K562 (cell line): ENCODE measurements around the gene RNASE13. TPM values are rescaled to one million over a fixed set of nuclear protein-coding genes. Genes with fewer than 3 reads are reported as not detected.

Source experiments
- ARNT ChIP-seq, 2 experiments: fragments of 450-650 bp; IDR thresholded peaks; 2 replicates each; pipeline ENCODE4 v1.6.1; 2016; ENCODE audit warnings: mild to moderate bottlenecking in 1 of 2
- BHLHE40 ChIP-seq: IDR thresholded peaks from 2 replicates; pipeline ENCODE4 v1.6.1; 2011; ENCODE audit warnings: low read length, improper control_type of control experiment
- CBFA2T3 ChIP-seq: fragments of 450-650 bp; IDR thresholded peaks from 2 replicates; pipeline ENCODE4 v1.6.1; 2017
- CHD4 ChIP-seq: fragments of 200-600 bp; sonication (generic); IDR thresholded peaks from 3 replicates; pipeline ENCODE4 v1.6.1; 2012; ENCODE audit warnings: low read depth, mild to moderate bottlenecking, mixed read lengths, low read length, inconsistent platforms; ENCODE audit not compliant: insufficient read depth, insufficient replicate concordance, poor library complexity, severe bottlenecking
- CTCF ChIP-seq, 3 experiments: IDR thresholded peaks in 2 of 3; conservative IDR thresholded peaks in 1 of 3; 2 replicates each; pipeline ENCODE4 v1.5.1; 2011 to 2012; ENCODE audit warnings: low read length in 3 of 3, mild to moderate bottlenecking in 3 of 3, control low read depth in 2 of 3, improper control_type of control experiment in 1 of 3, inconsistent platforms in 1 of 3, low read depth in 1 of 3, mixed read lengths in 1 of 3, moderate library complexity in 1 of 3; ENCODE audit not compliant: insufficient read depth in 2 of 3
- DPF2 ChIP-seq: fragments of 450-650 bp; IDR thresholded peaks from 2 replicates; pipeline ENCODE4 v1.6.1; 2016
- FOSL1 ChIP-seq: fragments of 200-800 bp; sonication (Bioruptor generic); conservative IDR thresholded peaks from 2 replicates; pipeline ENCODE4 v1.6.1; 2016; ENCODE audit warnings: missing genetic modification characterization, missing compliant biosample characterization
- HIVEP1 ChIP-seq: fragments of 250-450 bp; sonication (Bioruptor Pico); IDR thresholded peaks from 2 replicates; pipeline ENCODE4 v1.4.0; 2020; ENCODE audit warnings: mild to moderate bottlenecking
- HMG20A ChIP-seq: fragments of 450-650 bp; formaldehyde crosslinking; conservative IDR thresholded peaks from 2 replicates; pipeline ENCODE4 v1.4.0; 2020; ENCODE audit warnings: mild to moderate bottlenecking, mixed read lengths
- HNRNPH1 ChIP-seq: fragments of 200-400 bp; formaldehyde crosslinking; optimal IDR thresholded peaks from 2 replicates; pipeline ENCODE3; 2017; ENCODE audit warnings: low read depth, mild to moderate bottlenecking, low read length, moderate library complexity
- IRF2 ChIP-seq: sonication (generic); formaldehyde crosslinking; IDR thresholded peaks from 2 replicates; pipeline ENCODE4 v1.8.1; 2022; ENCODE audit warnings: mild to moderate bottlenecking, missing genetic modification reagents
- MAFK ChIP-seq: IDR thresholded peaks from 2 replicates; pipeline ENCODE4 v1.6.1; 2011; ENCODE audit warnings: low read length, improper control_type of control experiment
- NFE2 ChIP-seq: IDR thresholded peaks from 2 replicates; pipeline ENCODE4 v1.6.1; 2014; ENCODE audit warnings: antibody characterized with exemption, low read depth
- NR2C1 ChIP-seq, 2 experiments: fragments of 450-650 bp; IDR thresholded peaks; 2 replicates each; pipeline ENCODE4 v1.6.1; 2017; ENCODE audit warnings: mild to moderate bottlenecking in 2 of 2, antibody characterized with exemption in 1 of 2, inconsistent platforms in 1 of 2, missing compliant biosample characterization in 1 of 2, missing genetic modification characterization in 1 of 2
- RBM39 ChIP-seq: fragments of 200-400 bp; formaldehyde crosslinking; optimal IDR thresholded peaks from 2 replicates; pipeline ENCODE3; 2018; ENCODE audit warnings: low read depth, low read length
- RCOR1 ChIP-seq, 2 experiments: IDR thresholded peaks; 2 replicates each; pipeline ENCODE4 v1.6.1; 2012; ENCODE audit warnings: low read depth in 2 of 2, low read length in 2 of 2, borderline replicate concordance in 1 of 2, improper control_type of control experiment in 1 of 2
- SIRT6 ChIP-seq: IDR thresholded peaks from one replicate; pipeline ENCODE4 v1.6.1; 2012; ENCODE audit warnings: low read depth, mild to moderate bottlenecking, control low read depth, inconsistent platforms, low read length, moderate library complexity
- SMARCA4 ChIP-seq: fragments of 450-650 bp; IDR thresholded peaks from 2 replicates; pipeline ENCODE4 v1.6.1; 2016
- SMC3 ChIP-seq: conservative IDR thresholded peaks from 2 replicates; pipeline ENCODE4 v1.6.1; 2011; ENCODE audit warnings: low read depth, low read length, improper control_type of control experiment; ENCODE audit not compliant: insufficient read depth
- SREBF2 ChIP-seq: sonication (generic); formaldehyde crosslinking; IDR thresholded peaks from 2 replicates; pipeline ENCODE4 v1.4.0; 2020; ENCODE audit warnings: mild to moderate bottlenecking, missing genetic modification reagents
- SUPT5H ChIP-seq: fragments of 450-650 bp; IDR thresholded peaks from 2 replicates; pipeline ENCODE4 v1.6.1; 2016
- TCF7 ChIP-seq: sonication (generic); IDR thresholded peaks from 2 replicates; pipeline ENCODE4 v1.6.1; 2016; ENCODE audit warnings: antibody characterized with exemption, borderline replicate concordance
- TCFL5 ChIP-seq: fragments of 250-450 bp; sonication (Bioruptor Pico); conservative IDR thresholded peaks from 2 replicates; pipeline ENCODE4 v1.6.1; 2021; ENCODE audit warnings: mild to moderate bottlenecking, moderate library complexity, matching md5 sums
- ZNF217 ChIP-seq: sonication (generic); formaldehyde crosslinking; IDR thresholded peaks from 2 replicates; pipeline ENCODE4 v1.8.0; 2022; ENCODE audit warnings: mild to moderate bottlenecking, missing genetic modification reagents
- ZNF583 ChIP-seq: fragments of 250-450 bp; sonication (Bioruptor Pico); IDR thresholded peaks from 2 replicates; pipeline ENCODE4 v1.4.0; 2020
- polyA plus RNA-seq, 8 experiments: library from polyadenylated mRNA; depleted of rRNA in 4 of 8; stranded (reverse) in 5 of 8; unstranded in 3 of 8; fragments of >200 nt; fragmentation: Nextera tagmentation in 2 of 8; fragmentation: Illumina TruSeq in 1 of 8; extraction: Ambion mirVana in 2 of 8; extraction: Trizol in 1 of 8; gene quantifications; 2 replicates each; pipeline versions ENCODE4 v1.2.1 to v1.2.3, GENCODE V29; 2011 to 2014; ENCODE audit warnings: inconsistent platforms in 1 of 8, missing spikeins in 1 of 8
- total RNA-seq, 7 experiments: library from RNA; depleted of rRNA in 6 of 7; stranded (reverse); fragments of >200 nt in 6 of 7; fragmentation: Illumina TruSeq in 2 of 7; extraction: Trizol in 2 of 7; gene quantifications; 2 replicates each; pipeline versions ENCODE4 v1.2.1 to v1.2.3, GENCODE V29; 2011 to 2021; ENCODE audit warnings: low replicate concordance in 1 of 7
- TF ChIP-seq, protein P1 (sequence below): fragments of 200-800 bp; sonication (Bioruptor generic); IDR thresholded peaks from 2 replicates; pipeline ENCODE4 v1.6.1; 2017; ENCODE audit warnings: missing genetic modification characterization, missing compliant biosample characterization
- TF ChIP-seq, protein P2 (sequence below): fragments of 250-450 bp; sonication (Bioruptor Pico); IDR thresholded peaks from 2 replicates; pipeline ENCODE4 v1.4.0; 2020; ENCODE audit warnings: mild to moderate bottlenecking

RNASE13 gene
- total and polyA plus RNA-seq, 9 of the 15 experiments (the other 6 are each of a cell fraction or from before 2014, with no cell fraction given): not detected

DNA sequence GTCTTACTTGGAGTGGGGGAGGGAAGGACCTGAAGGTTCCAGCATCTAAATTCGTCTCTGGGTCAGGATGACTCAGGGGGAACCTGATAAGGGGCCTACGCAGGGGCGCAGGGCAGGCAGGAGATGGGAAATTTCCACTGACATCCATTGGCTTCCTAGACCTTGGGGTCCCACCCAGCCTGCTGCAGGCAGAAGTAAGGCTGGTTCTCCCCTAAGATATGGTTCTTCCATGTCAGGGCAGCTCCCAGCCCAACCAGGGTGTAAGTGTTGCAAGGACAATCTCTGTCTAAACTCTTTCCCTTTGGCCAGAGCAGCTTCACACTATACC is 7.7 kb downstream of the RNASE13 start (continued):
- TF ChIP-seq CHD4: no peak
- TF ChIP-seq CBFA2T3: peak; percentile 12; the same call in 1 of the 2 replicates
- TF ChIP-seq SMARCA4: peak; percentile 68
- no peak for TF ChIP-seq ARNT (IDR thresholded peaks at IDR 0.05)
- no peak for TF ChIP-seq TCF7
- peak in 1 of 2 experiments; percentile 55; a peak in 1 of 4 replicates for TF ChIP-seq RCOR1 (IDR thresholded peaks at IDR 0.05; ENCODE audit: borderline replicate concordance in 1 of 2, low read depth in 2 of 2, low read length in 2 of 2)
- TF ChIP-seq, protein P1, sequence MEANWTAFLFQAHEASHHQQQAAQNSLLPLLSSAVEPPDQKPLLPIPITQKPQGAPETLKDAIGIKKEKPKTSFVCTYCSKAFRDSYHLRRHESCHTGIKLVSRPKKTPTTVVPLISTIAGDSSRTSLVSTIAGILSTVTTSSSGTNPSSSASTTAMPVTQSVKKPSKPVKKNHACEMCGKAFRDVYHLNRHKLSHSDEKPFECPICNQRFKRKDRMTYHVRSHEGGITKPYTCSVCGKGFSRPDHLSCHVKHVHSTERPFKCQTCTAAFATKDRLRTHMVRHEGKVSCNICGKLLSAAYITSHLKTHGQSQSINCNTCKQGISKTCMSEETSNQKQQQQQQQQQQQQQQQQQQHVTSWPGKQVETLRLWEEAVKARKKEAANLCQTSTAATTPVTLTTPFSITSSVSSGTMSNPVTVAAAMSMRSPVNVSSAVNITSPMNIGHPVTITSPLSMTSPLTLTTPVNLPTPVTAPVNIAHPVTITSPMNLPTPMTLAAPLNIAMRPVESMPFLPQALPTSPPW: peak; percentile 39; the same call in 1 of the 2 replicates
- no peak for TF ChIP-seq BHLHE40
- no peak for TF ChIP-seq HNRNPH1
- TF ChIP-seq SUPT5H: no peak
- TF ChIP-seq NFE2: peak; percentile 77
- no peak for TF ChIP-seq TCFL5 (CRISPR knock-in tag)
- TF ChIP-seq MAFK: peak; percentile 17; the same call in 1 of the 2 replicates
- TF ChIP-seq SMC3: no peak
- no peak for TF ChIP-seq SIRT6
- TF ChIP-seq CTCF (IDR thresholded peaks at IDR 0.05 in 2 of 3, conservative IDR thresholded peaks at IDR 0.05 in 1 of 3; ENCODE audit: insufficient read depth in 2 of 3, low read depth in 1 of 3, low read length in 3 of 3): no peak
- TF ChIP-seq ZNF217 (CRISPR knock-in tag): no peak
- no peak for TF ChIP-seq RBM39
- TF ChIP-seq, protein P2, sequence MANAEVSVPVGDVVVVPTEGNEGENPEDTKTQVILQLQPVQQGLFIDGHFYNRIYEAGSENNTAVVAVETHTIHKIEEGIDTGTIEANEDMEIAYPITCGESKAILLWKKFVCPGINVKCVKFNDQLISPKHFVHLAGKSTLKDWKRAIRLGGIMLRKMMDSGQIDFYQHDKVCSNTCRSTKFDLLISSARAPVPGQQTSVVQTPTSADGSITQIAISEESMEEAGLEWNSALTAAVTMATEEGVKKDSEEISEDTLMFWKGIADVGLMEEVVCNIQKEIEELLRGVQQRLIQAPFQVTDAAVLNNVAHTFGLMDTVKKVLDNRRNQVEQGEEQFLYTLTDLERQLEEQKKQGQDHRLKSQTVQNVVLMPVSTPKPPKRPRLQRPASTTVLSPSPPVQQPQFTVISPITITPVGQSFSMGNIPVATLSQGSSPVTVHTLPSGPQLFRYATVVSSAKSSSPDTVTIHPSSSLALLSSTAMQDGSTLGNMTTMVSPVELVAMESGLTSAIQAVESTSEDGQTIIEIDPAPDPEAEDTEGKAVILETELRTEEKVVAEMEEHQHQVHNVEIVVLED (CRISPR knock-in tag): no peak
- TF ChIP-seq ZNF583: no peak
- TF ChIP-seq HMG20A: no peak
- TF ChIP-seq NR2C1 (IDR thresholded peaks at IDR 0.05): no peak
- TF ChIP-seq NR2C1 (tag; IDR thresholded peaks at IDR 0.05): no peak
- no peak for TF ChIP-seq SREBF2 (CRISPR knock-in tag)
- TF ChIP-seq DPF2: peak; percentile 82
- no peak for TF ChIP-seq IRF2 (CRISPR knock-in tag)
- no peak for TF ChIP-seq HIVEP1
- peak; percentile 76 for TF ChIP-seq FOSL1 (tag)
